HG02840 (cell line): ENCODE results near the gene DCAF5.
"Not testable (repeated sequence)": the region's sequence is repeated elsewhere in the genome, so short reads cannot be mapped to it uniquely, and the experiment has no call there.

Experiments
- ATAC-seq: cut with Tn5 transposase; IDR thresholded peaks from one replicate; pipeline ENCODE4 v1.9.1; 2021; ENCODE audit warnings: mild to moderate bottlenecking, moderate library complexity, moderate number of reproducible peaks; ENCODE audit not compliant: unreplicated experiment, low FRiP score

Gene DCAF5

GRCh38 chr14:69152902-69153151 is at the start of gene DCAF5:
Gene DCAF5 (minus strand): TSS chr14:69153119. CDS start chr14:69152978, 141 bp downstream.
- no peak for ATAC-seq

GRCh38 chr14:69199786-69200185 is 46.9 kb upstream of the DCAF5 start:
- ATAC-seq, result no peak

- ATAC-seq, result no peak
Observed at GRCh38 chr14:69193721-69194120, 40.8 kb upstream of the DCAF5 start.

GRCh38 chr14:69191340-69192111 is 38.6 kb upstream of the DCAF5 start, which contains the start of gene EXD2:
Gene EXD2 (plus strand): TSS chr14:69191498. CDS start chr14:69209471, 17,973 bp downstream.
- ATAC-seq, result peak; percentile 72

DNA sequence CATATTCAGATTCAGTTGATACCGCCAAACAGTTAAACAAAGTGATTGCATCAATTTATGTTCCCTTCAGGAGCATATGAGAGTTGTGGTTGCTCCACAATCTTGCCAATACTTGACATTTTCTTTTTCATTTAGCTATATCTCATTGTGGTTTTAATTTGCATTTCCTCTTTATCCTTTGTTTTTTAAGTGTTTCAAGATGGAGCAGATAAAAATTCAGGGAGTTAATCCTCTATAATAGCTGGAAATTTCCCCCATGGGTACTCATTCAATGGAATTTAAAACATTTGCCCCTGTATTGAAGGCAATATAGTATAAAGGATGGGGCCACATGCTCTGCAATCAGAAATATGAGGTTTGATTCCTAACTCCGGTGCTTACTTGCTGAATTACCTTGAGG is 37.3 kb upstream of the DCAF5 start:
- no peak for ATAC-seq

DNA sequence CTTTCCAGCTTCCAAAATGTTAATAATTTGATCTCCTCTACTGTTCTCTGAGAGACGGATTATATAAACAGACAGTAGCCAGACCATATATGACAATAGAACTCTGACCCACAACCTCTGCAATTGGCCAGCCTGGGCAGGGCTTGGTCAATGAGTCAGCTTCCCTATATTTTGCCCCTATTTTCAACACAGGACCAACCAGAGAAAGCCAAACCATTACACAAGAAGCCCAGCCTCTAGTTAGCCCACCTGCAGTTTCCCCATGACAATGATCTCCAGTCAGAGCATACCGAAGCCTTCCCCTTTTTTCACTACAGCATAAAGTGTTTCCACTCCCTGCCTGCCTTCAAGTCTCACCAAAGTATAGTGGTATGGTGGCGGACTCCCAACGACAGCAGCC is 30.8 kb upstream of the DCAF5 start:
- ATAC-seq, result no peak

GRCh38 chr14:69182580-69182979 is 29.7 kb upstream of the DCAF5 start:
- not testable (repeated sequence) for ATAC-seq

GRCh38 chr14:69181491-69181890 is 28.6 kb upstream of the DCAF5 start:
- ATAC-seq, result no peak

GRCh38 chr14:69175130-69175529 is 22.2 kb upstream of the DCAF5 start:
- no peak for ATAC-seq

DNA sequence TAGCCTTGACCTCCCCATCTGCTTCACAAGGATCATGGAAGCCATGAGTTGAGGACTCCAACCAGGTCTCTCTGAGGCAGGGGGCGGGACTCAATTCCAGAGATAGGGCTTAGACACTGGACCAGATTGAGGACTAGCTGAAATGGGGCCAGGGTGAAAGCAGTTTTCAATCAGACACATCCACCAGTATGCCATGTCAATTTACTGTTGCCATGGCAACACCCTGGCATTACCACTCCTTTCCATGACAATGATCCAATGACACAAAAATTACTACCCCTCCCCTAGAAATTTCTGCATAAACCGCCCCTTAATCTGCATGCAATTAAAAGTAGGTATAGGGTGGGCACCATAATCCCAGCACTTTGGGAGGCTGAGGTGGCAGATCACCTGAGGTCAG is 18.6 kb upstream of the DCAF5 start:
- no peak for ATAC-seq

- ATAC-seq, result no peak
Observed at GRCh38 chr14:69170839-69171238, 17.9 kb upstream of the DCAF5 start.

DNA sequence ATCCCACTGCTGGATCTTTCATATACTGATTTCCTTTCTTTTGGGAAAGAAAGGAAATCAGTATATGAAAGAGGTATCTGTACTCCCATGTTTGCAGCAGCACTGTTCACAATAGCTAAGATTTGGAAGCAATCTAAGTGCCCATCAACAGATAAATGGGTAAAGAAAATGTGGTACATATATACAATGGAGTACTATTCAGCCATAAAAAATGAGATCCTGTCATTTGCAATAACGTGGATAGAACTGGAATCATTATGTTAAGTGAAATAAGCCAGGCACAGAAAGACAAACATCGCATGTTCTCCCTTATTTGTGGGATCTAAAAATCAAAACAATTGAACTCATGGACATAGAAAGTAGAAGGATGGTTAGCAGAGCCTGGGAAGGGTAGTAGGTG is 12.9 kb upstream of the DCAF5 start:
- not testable (repeated sequence) for ATAC-seq

GRCh38 chr14:69161590-69161989 is 8.7 kb upstream of the DCAF5 start:
- ATAC-seq, result no peak

DNA sequence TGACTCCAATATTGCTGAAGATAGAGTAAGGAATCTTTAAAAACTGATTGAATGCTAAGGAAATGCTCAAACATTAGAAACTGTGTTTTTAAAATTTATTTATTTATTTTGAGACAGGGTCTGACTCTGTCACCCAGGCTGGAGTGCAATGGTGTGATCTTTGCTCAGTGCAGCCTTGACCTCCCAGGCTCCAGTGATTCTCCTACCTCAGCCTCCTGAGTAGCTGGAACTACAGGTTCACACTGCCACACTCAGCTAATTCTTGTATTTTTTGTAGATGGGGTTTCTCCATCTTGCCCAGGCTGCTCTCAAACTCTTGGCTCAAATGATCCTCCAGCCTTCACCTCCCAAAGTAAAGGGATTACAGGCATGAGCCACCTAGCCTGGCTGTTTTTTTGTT is 3.3 kb upstream of the DCAF5 start:
- ATAC-seq, result no peak

GRCh38 chr14:69154779-69155178 is 1.9 kb upstream of the DCAF5 start:
- ATAC-seq, result no peak

GRCh38 chr14:69153873-69154270 is 953 bp upstream of the DCAF5 start:
- ATAC-seq, result no peak

- ATAC-seq, result peak; percentile 83
Observed at GRCh38 chr14:69153152-69153872, 393 bp upstream of the DCAF5 start.

DNA sequence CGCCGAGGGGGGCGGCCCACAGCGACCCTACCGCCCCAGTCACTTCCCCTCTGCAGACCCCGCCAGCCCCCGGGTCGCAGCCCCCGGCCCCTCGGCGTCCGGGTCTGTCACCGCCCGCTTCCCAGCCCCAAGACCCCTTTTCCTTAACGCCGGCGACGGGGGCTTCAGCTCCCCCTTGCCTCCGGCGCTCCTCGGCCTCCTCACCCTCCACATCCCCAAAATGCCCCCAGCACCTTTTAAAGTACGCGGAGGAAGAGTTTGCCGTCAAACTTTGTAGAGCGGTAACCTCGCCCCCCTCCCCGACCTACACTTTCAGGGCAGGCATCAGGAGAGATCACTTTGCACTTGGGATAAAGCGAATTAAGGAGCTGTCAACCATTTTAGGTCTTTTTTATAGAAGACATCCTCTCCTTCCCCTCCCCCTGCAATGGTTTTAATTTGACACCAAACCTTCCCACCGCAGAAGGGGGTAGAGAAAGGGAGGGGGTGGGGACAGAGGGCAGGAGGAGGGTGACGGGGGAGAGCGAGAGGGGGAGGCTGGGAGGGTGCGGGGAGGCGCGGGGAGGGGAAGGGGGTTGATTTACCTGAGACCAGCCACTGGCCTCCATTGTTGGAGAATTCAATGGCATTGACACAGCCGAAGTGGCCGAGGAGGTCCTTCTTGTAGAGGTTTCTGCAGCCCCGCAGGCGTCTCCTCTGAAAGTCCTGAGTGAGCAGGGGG is 578 bp downstream of the DCAF5 start:
- ATAC-seq, result no peak

DNA sequence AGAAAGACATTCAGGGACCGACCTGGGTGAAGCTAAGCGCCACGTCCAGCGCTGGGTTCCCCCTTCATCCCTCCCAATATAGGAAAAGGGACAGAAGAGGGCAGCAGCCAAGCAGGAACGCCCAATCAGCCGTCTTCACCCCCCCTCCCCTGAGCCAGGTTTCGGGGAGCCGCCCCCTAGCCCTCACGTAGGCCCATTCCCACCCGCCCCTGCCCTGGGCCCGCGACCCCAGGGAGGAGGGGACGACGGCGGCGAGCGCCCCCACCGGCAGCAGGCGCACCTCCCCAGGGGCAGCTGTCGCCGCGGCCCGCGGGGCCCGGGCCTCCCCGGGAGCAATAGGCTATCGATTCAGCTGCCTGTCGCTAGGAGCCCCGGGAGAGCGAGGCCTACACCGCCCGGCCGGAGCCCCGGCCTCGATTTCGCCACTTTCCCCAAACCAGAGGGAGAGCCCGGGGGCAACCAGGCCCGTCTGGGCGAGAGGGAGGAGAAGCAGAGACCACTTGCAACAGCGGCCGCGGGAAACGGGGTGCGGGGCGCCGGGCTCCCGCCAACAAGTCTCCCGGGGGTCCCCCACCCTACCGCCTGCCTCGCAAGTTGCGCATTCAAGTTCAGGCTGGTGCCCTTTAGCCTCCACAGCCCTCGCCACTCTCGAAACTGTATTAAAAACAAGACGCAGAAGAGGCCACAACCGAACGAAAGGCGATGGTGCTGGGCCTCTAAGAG is 1.3 kb downstream of the DCAF5 start:
- ATAC-seq, result no peak

- no peak for ATAC-seq
Observed at GRCh38 chr14:69149461-69150244, 3.3 kb downstream of the DCAF5 start.
